ENCODE results near the gene GMPPA.

The GMPPA gene

GRCh38 chr2:219494952-219495530 lies 3.6 kb upstream of the GMPPA start:
- Histone ChIP-seq H3K27me3 (peaks cover 33 to 46% (median 43%) of the 10 kb centered on the region in 11 experiments), H3K4me2 (peak overlapping the region in 6 of 11 experiments; percentile 20 to 67 (median 56); a peak in 8 of 22 replicates), H3K36me3 (no peaks in the 10 kb centered on the region), H4K20me1 (peaks cover 0 to 36% (median 0%) of the 10 kb centered on the region in 11 experiments; a peak in 5 of 22 replicates), H3K4me3 (no peak overlapping the region), H3K4me1 (peaks cover 15 to 44% (median 37%) of the 10 kb centered on the region in 10 experiments), H3K9me3 (replicated peaks in 1 of 11) (no peaks in the 10 kb centered on the region), H3K9ac (no peak overlapping the region), H3K27ac (no peak overlapping the region)
- no peak for TF ChIP-seq Cebpa-rat (IDR thresholded peaks at IDR 0.05)

- TF ChIP-seq Cebpa-rat (IDR thresholded peaks at IDR 0.05): no peak
- peaks cover 33 to 46% (median 43%) of the 10 kb centered on the region in 11 experiments for H3K27me3 ChIP-seq
- H3K36me3 ChIP-seq: no peaks in the 10 kb centered on the region
- H3K9me3 ChIP-seq (replicated peaks in 1 of 11): no peaks in the 10 kb centered on the region
- no peak overlapping the region for H3K27ac ChIP-seq
- peak overlapping the region in 8 of 11 experiments; percentile 20 to 67 (median 56); a peak in 16 of 22 replicates for H3K4me2 ChIP-seq
- H3K9ac ChIP-seq: no peak overlapping the region
- H3K4me1 ChIP-seq: peaks cover 18 to 46% (median 40%) of the 10 kb centered on the region in 10 experiments
- peaks cover 0 to 36% (median 0%) of the 10 kb centered on the region in 11 experiments; a peak in 5 of 22 replicates for H4K20me1 ChIP-seq
- no peak overlapping the region for H3K4me3 ChIP-seq
These were observed 3.1 kb upstream of the GMPPA start for GRCh38 chr2:219495531-219496122.

GRCh38 chr2:219496247-219496824 lies 2.4 kb upstream of the GMPPA start:
- peaks cover 0 to 2% (median 0%) of the 10 kb centered on the region in 11 experiments; a peak in 1 of 22 replicates for H3K36me3 ChIP-seq
- TF ChIP-seq Cebpa-rat (IDR thresholded peaks at IDR 0.05): no peak
- peaks cover 0 to 36% (median 0%) of the 10 kb centered on the region in 11 experiments; a peak in 5 of 22 replicates for H4K20me1 ChIP-seq
- no peak overlapping the region for H3K4me3 ChIP-seq
- peaks cover 33 to 46% (median 43%) of the 10 kb centered on the region in 11 experiments for H3K27me3 ChIP-seq
- no peaks in the 10 kb centered on the region for H3K9me3 ChIP-seq (replicated peaks in 1 of 11)
- peaks cover 18 to 46% (median 40%) of the 10 kb centered on the region in 10 experiments for H3K4me1 ChIP-seq
- no peak overlapping the region for H3K9ac ChIP-seq
- peak overlapping the region in 7 of 11 experiments; percentile 20 to 67 (median 58); a peak in 12 of 22 replicates for H3K4me2 ChIP-seq
- H3K27ac ChIP-seq: no peak overlapping the region

- Histone ChIP-seq H3K9ac (no peak overlapping the region), H3K4me2 (peak overlapping the region in 2 of 11 experiments; percentile 12 to 51; a peak in 3 of 22 replicates), H3K4me1 (peaks cover 18 to 46% (median 40%) of the 10 kb centered on the region in 10 experiments), H3K27me3 (peaks cover 33 to 46% (median 43%) of the 10 kb centered on the region in 11 experiments), H4K20me1 (peaks cover 0 to 36% (median 0%) of the 10 kb centered on the region in 11 experiments; a peak in 5 of 22 replicates), H3K27ac (no peak overlapping the region), H3K9me3 (replicated peaks in 1 of 11) (no peaks in the 10 kb centered on the region), H3K4me3 (peak overlapping the region in 1 of 10 experiments; percentile 85; a peak in 1 of 20 replicates), H3K36me3 (peaks cover 0 to 7% (median 0%) of the 10 kb centered on the region in 11 experiments; a peak in 2 of 22 replicates)
- no peak for TF ChIP-seq Cebpa-rat (IDR thresholded peaks at IDR 0.05)
These were observed 1.7 kb upstream of the GMPPA start for GRCh38 chr2:219496825-219497494.

- peaks cover 0 to 14% (median 0%) of the 10 kb centered on the region in 11 experiments; a peak in 4 of 22 replicates for H3K36me3 ChIP-seq
- H3K27me3 ChIP-seq: peaks cover 33 to 46% (median 43%) of the 10 kb centered on the region in 11 experiments
- peaks cover 0 to 32% (median 0%) of the 10 kb centered on the region in 11 experiments; a peak in 5 of 22 replicates for H4K20me1 ChIP-seq
- peaks cover 18 to 46% (median 40%) of the 10 kb centered on the region in 10 experiments for H3K4me1 ChIP-seq
- H3K9ac ChIP-seq: peak overlapping the region; percentile 83 to 95 (median 90)
- peak overlapping the region; percentile 63 to 85 (median 74) for H3K4me3 ChIP-seq
- H3K9me3 ChIP-seq (replicated peaks in 1 of 11): no peaks in the 10 kb centered on the region
- no peak for TF ChIP-seq Cebpa-rat (IDR thresholded peaks at IDR 0.05)
- H3K4me2 ChIP-seq: peak overlapping the region; percentile 80 to 96 (median 94)
- H3K27ac ChIP-seq: peak overlapping the region in 7 of 11 experiments; percentile 7 to 90 (median 59); a peak in 9 of 22 replicates
These were observed 1.0 kb upstream of the GMPPA start for GRCh38 chr2:219497495-219498279.

GRCh38 chr2:219499058-219499307 lies 292 bp downstream of the GMPPA start:
- H3K4me1 ChIP-seq: peaks cover 18 to 46% (median 40%) of the 10 kb centered on the region in 10 experiments
- peaks cover 33 to 45% (median 40%) of the 10 kb centered on the region in 11 experiments for H3K27me3 ChIP-seq
- no peaks in the 10 kb centered on the region for H3K9me3 ChIP-seq (replicated peaks in 1 of 11)
- H3K36me3 ChIP-seq: peaks cover 0 to 27% (median 8%) of the 10 kb centered on the region in 11 experiments; a peak in 11 of 22 replicates
- peak overlapping the region; percentile 63 to 85 (median 74) for H3K4me3 ChIP-seq
- TF ChIP-seq Cebpa-rat (IDR thresholded peaks at IDR 0.05): no peak
- H3K4me2 ChIP-seq: peak overlapping the region; percentile 90 to 97 (median 94)
- peak overlapping the region; percentile 83 to 95 (median 90) for H3K9ac ChIP-seq
- H3K27ac ChIP-seq: peak overlapping the region; percentile 77 to 90 (median 84)
- peaks cover 0 to 25% (median 0%) of the 10 kb centered on the region in 11 experiments; a peak in 5 of 22 replicates for H4K20me1 ChIP-seq

- peak overlapping the region; percentile 63 to 85 (median 74) for H3K4me3 ChIP-seq
- H3K4me1 ChIP-seq: peaks cover 18 to 46% (median 40%) of the 10 kb centered on the region in 10 experiments
- H3K9me3 ChIP-seq (replicated peaks in 1 of 11): no peaks in the 10 kb centered on the region
- peaks cover 30 to 40% (median 39%) of the 10 kb centered on the region in 11 experiments for H3K27me3 ChIP-seq
- H3K4me2 ChIP-seq: peak overlapping the region; percentile 90 to 97 (median 94)
- H3K27ac ChIP-seq: peak overlapping the region in 10 of 11 experiments; percentile 77 to 86 (median 84); a peak in 12 of 22 replicates
- H3K9ac ChIP-seq: peak overlapping the region; percentile 83 to 95 (median 90)
- TF ChIP-seq Cebpa-rat (IDR thresholded peaks at IDR 0.05): no peak
- H4K20me1 ChIP-seq: peaks cover 0 to 30% (median 0%) of the 10 kb centered on the region in 11 experiments; a peak in 5 of 22 replicates
- H3K36me3 ChIP-seq: peaks cover 0 to 33% (median 13%) of the 10 kb centered on the region in 11 experiments; a peak in 11 of 22 replicates
These were observed 864 bp downstream of the GMPPA start for GRCh38 chr2:219499555-219499954.
